ENCODE results near the gene PTPRN. TPM values are rescaled to one million over a fixed set of nuclear protein-coding genes. Genes with fewer than 3 reads are reported as not detected.

PTPRN gene
- total RNA-seq, 1 experiment from 2014 or later = not detected

DNA sequence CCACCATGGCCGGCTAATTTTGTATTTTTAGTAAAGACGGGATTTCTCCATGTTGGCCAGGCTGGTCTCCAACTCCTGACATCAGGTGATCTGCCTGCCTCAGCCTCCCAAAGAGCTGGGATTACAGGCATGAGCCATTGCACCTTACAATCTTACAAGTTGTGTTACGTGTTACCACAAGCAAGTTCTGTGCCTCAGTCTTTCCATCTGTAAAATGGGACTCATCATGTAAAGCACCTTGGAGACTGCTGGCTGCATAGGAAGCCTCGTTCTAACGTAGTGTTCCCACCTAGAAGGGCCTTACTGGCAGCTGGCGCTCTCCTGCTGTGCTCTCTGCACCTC is 20.0 kb downstream of the PTPRN start:
- no peak overlapping the region for H3K4me3 ChIP-seq (replicated peaks in 1 of 2; ENCODE audit: low read depth in 1 of 2, low read length in 2 of 2)

DNA sequence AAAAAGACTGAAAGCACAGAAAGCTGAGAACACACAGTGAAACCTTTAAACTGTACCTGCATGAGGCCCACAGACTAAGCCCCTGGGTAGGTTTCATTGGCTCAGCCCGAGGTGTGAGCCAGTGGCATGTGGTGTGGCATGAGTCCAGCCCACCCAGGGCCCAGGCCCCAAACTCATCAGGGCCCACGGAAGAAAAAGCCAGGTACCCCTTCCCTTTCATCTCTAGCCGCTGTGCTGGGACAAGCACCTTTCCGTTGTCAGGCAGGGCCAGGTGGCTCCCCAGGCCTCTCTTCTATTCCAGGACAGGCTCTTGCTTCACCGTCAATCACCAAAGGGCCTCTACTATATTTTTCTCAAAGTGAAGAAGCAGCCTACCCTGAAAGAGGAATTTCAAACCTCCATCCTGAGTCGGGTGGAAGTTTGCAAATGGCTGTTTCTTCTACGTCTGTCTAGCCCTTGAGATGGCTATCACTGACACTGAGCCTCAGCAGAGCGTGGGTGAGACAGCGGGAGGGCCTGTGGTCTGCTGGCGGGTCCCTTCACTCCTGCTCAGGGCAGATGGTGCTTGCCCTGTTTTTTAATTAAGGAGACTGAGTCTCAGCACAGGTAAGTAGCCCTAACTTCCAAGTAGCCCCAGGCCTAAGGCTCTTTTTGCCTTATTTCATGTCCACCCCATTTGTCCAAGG is 21.5 kb downstream of the PTPRN start:
- Histone ChIP-seq H3K4me2 (ENCODE audit: low read length) (no peak overlapping the region), H3K9me3 (ENCODE audit: control insufficient read depth in 1 of 2, insufficient read depth in 1 of 2, low read depth in 1 of 2, low read length in 2 of 2) (no peaks in the 10 kb centered on the region), H3K4me3 (replicated peaks in 1 of 2; ENCODE audit: low read depth in 1 of 2, low read length in 2 of 2) (no peak overlapping the region), H3K9ac (ENCODE audit: low read length) (no peak overlapping the region), H3K27me3 (ENCODE audit: insufficient read depth, low read length) (no peaks in the 10 kb centered on the region), H3K4me1 (ENCODE audit: control insufficient read depth in 1 of 2, insufficient read depth in 2 of 2, low read length in 2 of 2) (peaks cover 16 to 18% of the 10 kb centered on the region in 2 experiments), H3K9me2 (ENCODE audit: insufficient read depth) (no peaks in the 10 kb centered on the region), H2AFZ (ENCODE audit: low read depth, low read length, poor library complexity, severe bottlenecking) (no peak overlapping the region), H3K36me3 (ENCODE audit: control insufficient read depth in 1 of 2, insufficient read depth in 2 of 2, low read length in 2 of 2) (no peaks in the 10 kb centered on the region), H3K27ac (ENCODE audit: low read depth, low read length) (no peak overlapping the region), H3K79me2 (ENCODE audit: insufficient read depth, low read length) (no peaks in the 10 kb centered on the region), H4K20me1 (ENCODE audit: insufficient read depth) (no peaks in the 10 kb centered on the region)
- ChIA-PET CTCF (interaction anchor here (1.2 kb wide), 1 partner anchor 9 kb away, joined by 3 read pairs; the partner anchor contains the start of gene DNAJB2), RAD21 (ENCODE audit: low non-redundant PET in 1 of 2, low total read pairs in 2 of 2, uncharacterized antibody in 2 of 2, unreplicated experiment in 2 of 2) (no interaction called here), POLR2A (no interaction called here)
- ATAC-seq (no peak), DNase-seq (ENCODE audit: low read depth, low spot score) (no peak)
- TF ChIP-seq, protein P1, sequence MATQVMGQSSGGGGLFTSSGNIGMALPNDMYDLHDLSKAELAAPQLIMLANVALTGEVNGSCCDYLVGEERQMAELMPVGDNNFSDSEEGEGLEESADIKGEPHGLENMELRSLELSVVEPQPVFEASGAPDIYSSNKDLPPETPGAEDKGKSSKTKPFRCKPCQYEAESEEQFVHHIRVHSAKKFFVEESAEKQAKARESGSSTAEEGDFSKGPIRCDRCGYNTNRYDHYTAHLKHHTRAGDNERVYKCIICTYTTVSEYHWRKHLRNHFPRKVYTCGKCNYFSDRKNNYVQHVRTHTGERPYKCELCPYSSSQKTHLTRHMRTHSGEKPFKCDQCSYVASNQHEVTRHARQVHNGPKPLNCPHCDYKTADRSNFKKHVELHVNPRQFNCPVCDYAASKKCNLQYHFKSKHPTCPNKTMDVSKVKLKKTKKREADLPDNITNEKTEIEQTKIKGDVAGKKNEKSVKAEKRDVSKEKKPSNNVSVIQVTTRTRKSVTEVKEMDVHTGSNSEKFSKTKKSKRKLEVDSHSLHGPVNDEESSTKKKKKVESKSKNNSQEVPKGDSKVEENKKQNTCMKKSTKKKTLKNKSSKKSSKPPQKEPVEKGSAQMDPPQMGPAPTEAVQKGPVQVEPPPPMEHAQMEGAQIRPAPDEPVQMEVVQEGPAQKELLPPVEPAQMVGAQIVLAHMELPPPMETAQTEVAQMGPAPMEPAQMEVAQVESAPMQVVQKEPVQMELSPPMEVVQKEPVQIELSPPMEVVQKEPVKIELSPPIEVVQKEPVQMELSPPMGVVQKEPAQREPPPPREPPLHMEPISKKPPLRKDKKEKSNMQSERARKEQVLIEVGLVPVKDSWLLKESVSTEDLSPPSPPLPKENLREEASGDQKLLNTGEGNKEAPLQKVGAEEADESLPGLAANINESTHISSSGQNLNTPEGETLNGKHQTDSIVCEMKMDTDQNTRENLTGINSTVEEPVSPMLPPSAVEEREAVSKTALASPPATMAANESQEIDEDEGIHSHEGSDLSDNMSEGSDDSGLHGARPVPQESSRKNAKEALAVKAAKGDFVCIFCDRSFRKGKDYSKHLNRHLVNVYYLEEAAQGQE (IDR thresholded peaks at IDR 0.05; ENCODE audit: low read depth) = no peak
- TF ChIP-seq, protein P2, sequence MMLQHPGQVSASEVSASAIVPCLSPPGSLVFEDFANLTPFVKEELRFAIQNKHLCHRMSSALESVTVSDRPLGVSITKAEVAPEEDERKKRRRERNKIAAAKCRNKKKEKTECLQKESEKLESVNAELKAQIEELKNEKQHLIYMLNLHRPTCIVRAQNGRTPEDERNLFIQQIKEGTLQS (IDR thresholded peaks at IDR 0.05) = no peak
- TF ChIP-seq CEBPB (IDR thresholded peaks at IDR 0.05; ENCODE audit: low read depth) (no peak), SP1 (IDR thresholded peaks at IDR 0.05; ENCODE audit: low read depth) (no peak), EGR1 (IDR thresholded peaks at IDR 0.05; ENCODE audit: low read depth) (no peak), ZNF274 (IDR thresholded peaks at IDR 0.05; ENCODE audit: low read depth, low read length) (no peak)
- TF ChIP-seq, protein P3, sequence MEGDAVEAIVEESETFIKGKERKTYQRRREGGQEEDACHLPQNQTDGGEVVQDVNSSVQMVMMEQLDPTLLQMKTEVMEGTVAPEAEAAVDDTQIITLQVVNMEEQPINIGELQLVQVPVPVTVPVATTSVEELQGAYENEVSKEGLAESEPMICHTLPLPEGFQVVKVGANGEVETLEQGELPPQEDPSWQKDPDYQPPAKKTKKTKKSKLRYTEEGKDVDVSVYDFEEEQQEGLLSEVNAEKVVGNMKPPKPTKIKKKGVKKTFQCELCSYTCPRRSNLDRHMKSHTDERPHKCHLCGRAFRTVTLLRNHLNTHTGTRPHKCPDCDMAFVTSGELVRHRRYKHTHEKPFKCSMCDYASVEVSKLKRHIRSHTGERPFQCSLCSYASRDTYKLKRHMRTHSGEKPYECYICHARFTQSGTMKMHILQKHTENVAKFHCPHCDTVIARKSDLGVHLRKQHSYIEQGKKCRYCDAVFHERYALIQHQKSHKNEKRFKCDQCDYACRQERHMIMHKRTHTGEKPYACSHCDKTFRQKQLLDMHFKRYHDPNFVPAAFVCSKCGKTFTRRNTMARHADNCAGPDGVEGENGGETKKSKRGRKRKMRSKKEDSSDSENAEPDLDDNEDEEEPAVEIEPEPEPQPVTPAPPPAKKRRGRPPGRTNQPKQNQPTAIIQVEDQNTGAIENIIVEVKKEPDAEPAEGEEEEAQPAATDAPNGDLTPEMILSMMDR (IDR thresholded peaks at IDR 0.05 in 2 of 3, conservative IDR thresholded peaks at IDR 0.05 in 1 of 3; ENCODE audit: borderline replicate concordance in 1 of 3, insufficient read depth in 1 of 3, low read depth in 2 of 3, low read length in 2 of 3) = no peak
- intact Hi-C loops (cut with micrococcal nuclease) = no loop called here
- no TSS peak for BruUV-seq (replicated peaks)

More for the DNA sequence above, 20.0 kb downstream of the PTPRN start:
- ATAC-seq = no peak
- intact Hi-C loops (cut with micrococcal nuclease) = no loop called here
- no peaks in the 10 kb centered on the region for H3K9me3 ChIP-seq (ENCODE audit: control insufficient read depth in 1 of 2, insufficient read depth in 1 of 2, low read depth in 1 of 2, low read length in 2 of 2)
- H3K9ac ChIP-seq (ENCODE audit: low read length) = no peak overlapping the region
- H3K4me1 ChIP-seq (ENCODE audit: control insufficient read depth in 1 of 2, insufficient read depth in 2 of 2, low read length in 2 of 2) = peaks cover 16 to 18% of the 10 kb centered on the region in 2 experiments
- no peaks in the 10 kb centered on the region for H3K27me3 ChIP-seq (ENCODE audit: insufficient read depth, low read length)
- no TSS peak for BruUV-seq (replicated peaks)
- ChIA-PET RAD21 (ENCODE audit: low non-redundant PET in 1 of 2, low total read pairs in 2 of 2, uncharacterized antibody in 2 of 2, unreplicated experiment in 2 of 2) (no interaction called here), CTCF (no interaction called here), POLR2A (no interaction called here)
- H3K79me2 ChIP-seq (ENCODE audit: insufficient read depth, low read length) = no peaks in the 10 kb centered on the region
- peak overlapping the region; percentile 41; the same call in 1 of the 2 replicates for H3K4me2 ChIP-seq (ENCODE audit: low read length)
- no peak overlapping the region for H2AFZ ChIP-seq (ENCODE audit: low read depth, low read length, poor library complexity, severe bottlenecking)
- H4K20me1 ChIP-seq (ENCODE audit: insufficient read depth) = no peaks in the 10 kb centered on the region
- TF ChIP-seq ZNF274 (IDR thresholded peaks at IDR 0.05; ENCODE audit: low read depth, low read length) (no peak), SP1 (IDR thresholded peaks at IDR 0.05; ENCODE audit: low read depth) (no peak), SRF (IDR thresholded peaks at IDR 0.05; ENCODE audit: low read depth) (no peak), EZH2 (IDR thresholded peaks at IDR 0.05) (no peak), RAD21 (IDR thresholded peaks at IDR 0.05; ENCODE audit: low read depth) (no peak)
- H3K9me2 ChIP-seq (ENCODE audit: insufficient read depth) = no peaks in the 10 kb centered on the region
- no peak for DNase-seq (ENCODE audit: low read depth, low spot score)
- H3K27ac ChIP-seq (ENCODE audit: low read depth, low read length) = no peak overlapping the region
- H3K36me3 ChIP-seq (ENCODE audit: control insufficient read depth in 1 of 2, insufficient read depth in 2 of 2, low read length in 2 of 2) = no peaks in the 10 kb centered on the region

Measured in HCT116 (cell line).